Measurements from ENCODE around the gene DEAF1.

DEAF1 gene

GRCh38 chr11:721247-721740 lies 26.3 kb upstream of the DEAF1 start:
- no peak for DNase-seq

- DNase-seq = no peak
These were observed 25.7 kb upstream of the DEAF1 start for GRCh38 chr11:720642-721246.

- no peak for DNase-seq
These were observed 25.1 kb upstream of the DEAF1 start for GRCh38 chr11:720017-720641.

- no peak for DNase-seq
These were observed 24.4 kb upstream of the DEAF1 start for GRCh38 chr11:719214-720016.

- no peak for DNase-seq
These were observed 19.4 kb upstream of the DEAF1 start for GRCh38 chr11:714436-714835.

GRCh38 chr11:709109-709997 lies 14.3 kb upstream of the DEAF1 start:
- no peak for DNase-seq

- no peak for DNase-seq
These were observed 13.5 kb upstream of the DEAF1 start for GRCh38 chr11:708511-708910.

GRCh38 chr11:707817-708420 lies 12.9 kb upstream of the DEAF1 start:
- DNase-seq = peak; percentile 71

GRCh38 chr11:706957-707816 lies 12.2 kb upstream of the DEAF1 start:
- peak; percentile 83 for DNase-seq

- peak; percentile 60 for DNase-seq
These were observed 11.5 kb upstream of the DEAF1 start for GRCh38 chr11:706439-706956.

- DNase-seq = peak; percentile 60
These were observed 10.8 kb upstream of the DEAF1 start, which contains the start of gene EPS8L2 for GRCh38 chr11:705646-706438. Gene EPS8L2 (plus strand): TSS chr11:706231. CDS start chr11:709408, 3,177 bp downstream.

GRCh38 chr11:704781-705645 lies 10.0 kb upstream of the DEAF1 start:
- peak; percentile 37 for DNase-seq

- DNase-seq = no peak
These were observed 9.2 kb upstream of the DEAF1 start for GRCh38 chr11:704228-704674.

GRCh38 chr11:703506-703905 lies 8.5 kb upstream of the DEAF1 start:
- no peak for DNase-seq

GRCh38 chr11:702462-703461 lies 7.7 kb upstream of the DEAF1 start:
- peak; percentile 73 for DNase-seq

GRCh38 chr11:701741-702461 lies 6.9 kb upstream of the DEAF1 start:
- no peak for DNase-seq

- no peak for DNase-seq
These were observed 4.7 kb upstream of the DEAF1 start for GRCh38 chr11:699753-700152.
